H1 (cell line): ENCODE measurements around the gene KRTAP1-5. TPM values are rescaled to one million over a fixed set of nuclear protein-coding genes. Genes with fewer than 3 reads are reported as not detected.

ENCODE experiments used
- CTCF ChIA-PET: fragments of 300-600 bp; sonication (Branson Sonifier 250); formaldehyde crosslinking; loops from one replicate; lab custom pipeline; 2021; ENCODE audit not compliant: partially characterized antibody; lab: Charles Lee
- POLR2A ChIA-PET: fragments of 300-600 bp; sonication (Branson Sonifier 250); formaldehyde crosslinking; loops from one replicate; lab custom pipeline; 2021; ENCODE audit warnings: inconsistent platforms; ENCODE audit not compliant: partially characterized antibody; lab: Charles Lee
- DNase-seq, 2 experiments: peaks; one replicate each; pipeline versions ENCODE4 v3.0.0 to v3.0.0-alpha.2; 2010 to 2022; ENCODE audit warnings: low spot score in 2 of 2, low read depth in 1 of 2, mixed read lengths in 1 of 2
- FAIRE-seq: peaks from 2 replicates; lab custom pipeline; 2011; peaks lifted over from hg19 to GRCh38; lab: Jason Lieb, UNC
- H2AFZ ChIP-seq: 2 replicates; pipeline ENCODE4 v1.8.1; 2012; ENCODE audit warnings: low read length, inconsistent platforms
- H2AK5ac ChIP-seq: 2 replicates; pipeline ENCODE4 v1.6.1; 2013; ENCODE audit warnings: low read depth, low read length
- H2BK120ac ChIP-seq: replicated peaks from 2 replicates; pipeline ENCODE3; 2013; ENCODE audit warnings: low read depth, low read length, inconsistent platforms
- H2BK12ac ChIP-seq: 2 replicates; pipeline ENCODE4 v1.6.1; 2013; ENCODE audit warnings: low read depth, low read length
- H2BK15ac ChIP-seq: 2 replicates; pipeline ENCODE4 v1.6.1; 2013; ENCODE audit warnings: low read length
- H2BK20ac ChIP-seq: 2 replicates; pipeline ENCODE4 v1.6.1; 2013; ENCODE audit warnings: low read length
- H2BK5ac ChIP-seq: 2 replicates; pipeline ENCODE4 v1.6.1; 2013; ENCODE audit warnings: low read depth, low read length
- H3K14ac ChIP-seq: 2 replicates; pipeline ENCODE4 v1.6.1; 2013; ENCODE audit warnings: inconsistent platforms; ENCODE audit not compliant: insufficient read length
- H3K18ac ChIP-seq: 2 replicates; pipeline ENCODE4 v1.6.1; 2013; ENCODE audit warnings: low read length; ENCODE audit errors: extremely low read depth
- H3K23ac ChIP-seq: 2 replicates; pipeline ENCODE4 v1.6.1; 2013; ENCODE audit warnings: inconsistent platforms; ENCODE audit not compliant: insufficient read length
- H3K23me2 ChIP-seq: 2 replicates; pipeline ENCODE4 v1.6.1; 2013; ENCODE audit warnings: low read depth, low read length
- H3K27ac ChIP-seq: 2 replicates; pipeline ENCODE4 v1.6.1; 2011; ENCODE audit warnings: low read depth, low read length, inconsistent platforms
- H3K27me3 ChIP-seq, 4 experiments: replicated peaks in 1 of 4; 1 replicate in 1 of 4; 2 replicates in 3 of 4; pipeline versions ENCODE4 v1.6.1 to v1.8.1; 2011 to 2013; ENCODE audit warnings: low read length in 3 of 4, mild to moderate bottlenecking in 3 of 4, inconsistent platforms in 2 of 4, mixed read lengths in 2 of 4, moderate library complexity in 1 of 4; ENCODE audit not compliant: control insufficient read depth in 3 of 4, insufficient read depth in 3 of 4; ENCODE audit errors: extremely low read depth in 1 of 4
- H3K36me3 ChIP-seq, 4 experiments: 2 replicates each; pipeline versions ENCODE4 v1.6.1 to v1.8.1; 2011 to 2013; ENCODE audit warnings: mild to moderate bottlenecking in 4 of 4, low read length in 3 of 4, moderate library complexity in 2 of 4, control low read depth in 1 of 4, inconsistent platforms in 1 of 4; ENCODE audit not compliant: insufficient read depth in 4 of 4, control insufficient read depth in 2 of 4
- H3K4ac ChIP-seq: replicated peaks from 2 replicates; pipeline ENCODE3; 2013; ENCODE audit warnings: low read length, low read depth, mixed read lengths, inconsistent platforms; ENCODE audit not compliant: insufficient read length
- H3K4me1 ChIP-seq, 4 experiments: replicated peaks in 1 of 4; 1 replicate in 1 of 4; 2 replicates in 3 of 4; pipeline versions ENCODE4 v1.6.1 to v1.8.1; 2011 to 2013; ENCODE audit warnings: low read length in 3 of 4, inconsistent platforms in 2 of 4, mixed read lengths in 1 of 4; ENCODE audit not compliant: insufficient read depth in 4 of 4, control insufficient read depth in 3 of 4
- H3K4me2 ChIP-seq, 2 experiments: 2 replicates each; pipeline versions ENCODE4 v1.6.1 to v1.8.1; 2011 to 2013; ENCODE audit warnings: low read depth in 2 of 2, low read length in 2 of 2, control low read depth in 1 of 2, inconsistent platforms in 1 of 2, mild to moderate bottlenecking in 1 of 2; ENCODE audit not compliant: insufficient read depth in 1 of 2
- H3K4me3 ChIP-seq, 4 experiments: fragments of 200-600, 300-600 bp in 1 of 4; sonication (generic), shearing (Covaris generic), sonication (Bioruptor Twin) in 1 of 4; 2 replicates each; pipeline versions ENCODE4 v1.5.1 to v1.8.1; 2011 to 2016; ENCODE audit warnings: low read length in 4 of 4, low read depth in 3 of 4, control low read depth in 2 of 4, inconsistent platforms in 2 of 4, mild to moderate bottlenecking in 2 of 4, mixed read lengths in 1 of 4, moderate library complexity in 1 of 4; ENCODE audit not compliant: insufficient read depth in 2 of 4; ENCODE audit errors: extremely low read depth in 1 of 4
- H3K56ac ChIP-seq: replicated peaks from 2 replicates; pipeline ENCODE3; 2013; ENCODE audit warnings: low read depth, mild to moderate bottlenecking, mixed read lengths, low read length, inconsistent platforms; ENCODE audit not compliant: insufficient read length
- H3K79me1 ChIP-seq: 2 replicates; pipeline ENCODE4 v1.6.1; 2013; ENCODE audit warnings: low read depth, low read length, control low read depth
- H3K79me2 ChIP-seq, 2 experiments: 2 replicates each; pipeline versions ENCODE4 v1.6.1 to v1.8.1; 2012 to 2013; ENCODE audit warnings: low read length in 2 of 2, mild to moderate bottlenecking in 2 of 2, inconsistent platforms in 1 of 2; ENCODE audit not compliant: insufficient read depth in 2 of 2, control insufficient read depth in 1 of 2
- H3K9ac ChIP-seq, 4 experiments: replicated peaks in 1 of 4; 1 replicate in 1 of 4; 2 replicates in 3 of 4; pipeline versions ENCODE4 v1.6.1 to v1.8.1; 2011 to 2013; ENCODE audit warnings: low read depth in 3 of 4, low read length in 3 of 4, control low read depth in 2 of 4, mild to moderate bottlenecking in 2 of 4, moderate library complexity in 2 of 4, inconsistent platforms in 1 of 4; ENCODE audit errors: extremely low read depth in 1 of 4
- H3K9me3 ChIP-seq, 2 experiments: 2 replicates each; pipeline versions ENCODE4 v1.6.1 to v1.8.1; 2012 to 2013; ENCODE audit warnings: mild to moderate bottlenecking in 2 of 2, moderate library complexity in 2 of 2, control low read depth in 1 of 2, inconsistent platforms in 1 of 2, low read depth in 1 of 2, low read length in 1 of 2, mixed read lengths in 1 of 2; ENCODE audit not compliant: insufficient read depth in 2 of 2
- H4K20me1 ChIP-seq, 2 experiments: replicated peaks in 1 of 2; 2 replicates each; pipeline versions ENCODE3 to v1.8.1; 2011 to 2013; ENCODE audit warnings: inconsistent platforms in 2 of 2, low read length in 2 of 2, mild to moderate bottlenecking in 1 of 2; ENCODE audit not compliant: insufficient read depth in 2 of 2, control insufficient read depth in 1 of 2
- H4K5ac ChIP-seq: 2 replicates; pipeline ENCODE4 v1.6.1; 2013; ENCODE audit warnings: low read length, low read depth, mixed read lengths, inconsistent platforms; ENCODE audit not compliant: insufficient read length
- H4K8ac ChIP-seq: 2 replicates; pipeline ENCODE4 v1.8.0; 2013; ENCODE audit warnings: mild to moderate bottlenecking, moderate library complexity, low read length, inconsistent platforms; ENCODE audit not compliant: insufficient read depth; ENCODE audit errors: extremely low read depth
- H4K91ac ChIP-seq: replicated peaks from 2 replicates; pipeline ENCODE3; 2013; ENCODE audit warnings: low read length, mixed read lengths, inconsistent platforms; ENCODE audit not compliant: insufficient read length
- CEBPB ChIP-seq: IDR thresholded peaks from 2 replicates; pipeline ENCODE4 v1.6.1; 2012; ENCODE audit warnings: low read depth, low read length
- FOSL1 ChIP-seq: IDR thresholded peaks from 2 replicates; pipeline ENCODE4 v1.6.1; 2011; ENCODE audit warnings: mild to moderate bottlenecking, low read depth, low read length, moderate library complexity; ENCODE audit not compliant: insufficient read depth
- HDAC6 ChIP-seq: IDR thresholded peaks from one replicate; pipeline ENCODE4 v1.7.1; 2012; ENCODE audit warnings: low read depth, mild to moderate bottlenecking, inconsistent platforms, low read length, moderate library complexity
- KDM1A ChIP-seq: fragments of 200-600, 300-600 bp; sonication (generic); IDR thresholded peaks from 2 replicates; pipeline ENCODE4 v1.7.1; 2016; ENCODE audit warnings: mild to moderate bottlenecking, low read length, borderline replicate concordance
- KDM5A ChIP-seq: fragments of 200-600 bp; IDR thresholded peaks from 2 replicates; pipeline ENCODE4 v1.7.1; 2012; ENCODE audit warnings: mild to moderate bottlenecking, low read length, inconsistent platforms, mixed read lengths
- SAP30 ChIP-seq: fragments of 300-600 bp; sonication (generic); IDR thresholded peaks from 2 replicates; pipeline ENCODE4 v1.7.1; 2012; ENCODE audit warnings: low read length, moderate library complexity, mild to moderate bottlenecking, inconsistent platforms; ENCODE audit not compliant: insufficient read depth, insufficient replicate concordance
- SIN3A ChIP-seq, 2 experiments: IDR thresholded peaks in 1 of 2; conservative IDR thresholded peaks in 1 of 2; 2 replicates each; pipeline ENCODE4 v1.6.1; 2011 to 2012; ENCODE audit warnings: low read length in 2 of 2, improper control_type of control experiment in 1 of 2, low read depth in 1 of 2, mild to moderate bottlenecking in 1 of 2
- SP1 ChIP-seq: IDR thresholded peaks from 2 replicates; pipeline ENCODE4 v1.6.1; 2011; ENCODE audit warnings: low read depth, low read length
- WGBS, 2 experiments: shearing (Covaris generic) in 1 of 2; methylation state at CpG; one replicate each; pipeline versions ENCODE4 v1.1.6 to v1.1.7; 2013 to 2015; ENCODE audit warnings: low lambda C conversion rate in 2 of 2, mixed read lengths in 2 of 2, inconsistent platforms in 1 of 2, low coverage in 1 of 2, missing lambda C conversion rate in 1 of 2; ENCODE audit not compliant: insufficient replicate concordance in 2 of 2, insufficient coverage in 1 of 2, insufficient read length in 1 of 2; ENCODE audit errors: extremely low coverage in 1 of 2, missing lambda C conversion rate in 1 of 2; 5-methylcytosine and 5-hydroxymethylcytosine counted together
- polyA plus RNA-seq, 7 experiments: library from polyadenylated mRNA; depleted of rRNA in 3 of 7; stranded (reverse) in 5 of 7; unstranded in 2 of 7; fragments of >200 nt in 5 of 7; fragments of 200-250 nt in 2 of 7; gene quantifications; 1 replicate in 5 of 7; 2 replicates in 1 of 7; 4 replicates in 1 of 7; pipeline versions ENCODE4 v1.2.1 to v1.2.3, GENCODE V29; 2011 to 2013; ENCODE audit warnings: missing spikeins in 2 of 7, mixed read lengths in 2 of 7
- total RNA-seq: library from RNA; stranded (reverse); fragmentation: NEBNext Ultra II Directional; extraction: Animal tissue kit (Norgen Biotek cat#: 25700); gene quantifications from 2 replicates; pipeline ENCODE4 v1.2.1, GENCODE V29; 2021
- TF ChIP-seq, protein P1 (sequence below): IDR thresholded peaks from 2 replicates; pipeline ENCODE4 v1.6.1; 2012; ENCODE audit warnings: low read length, inconsistent platforms

Gene KRTAP1-5
- total and polyA plus RNA-seq, 2 of the 8 experiments (the other 6 are each of a cell fraction or from before 2014, with no cell fraction given), result not detected

GRCh38 chr17:41002814-41003213 lies 24.2 kb downstream of the KRTAP1-5 start:
- CTCF ChIA-PET, result no interaction called here
- TF ChIP-seq, protein P1, sequence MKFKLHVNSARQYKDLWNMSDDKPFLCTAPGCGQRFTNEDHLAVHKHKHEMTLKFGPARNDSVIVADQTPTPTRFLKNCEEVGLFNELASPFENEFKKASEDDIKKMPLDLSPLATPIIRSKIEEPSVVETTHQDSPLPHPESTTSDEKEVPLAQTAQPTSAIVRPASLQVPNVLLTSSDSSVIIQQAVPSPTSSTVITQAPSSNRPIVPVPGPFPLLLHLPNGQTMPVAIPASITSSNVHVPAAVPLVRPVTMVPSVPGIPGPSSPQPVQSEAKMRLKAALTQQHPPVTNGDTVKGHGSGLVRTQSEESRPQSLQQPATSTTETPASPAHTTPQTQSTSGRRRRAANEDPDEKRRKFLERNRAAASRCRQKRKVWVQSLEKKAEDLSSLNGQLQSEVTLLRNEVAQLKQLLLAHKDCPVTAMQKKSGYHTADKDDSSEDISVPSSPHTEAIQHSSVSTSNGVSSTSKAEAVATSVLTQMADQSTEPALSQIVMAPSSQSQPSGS, result no peak
- no peak for TF ChIP-seq KDM1A
- TF ChIP-seq SIN3A (conservative IDR thresholded peaks at IDR 0.05 in 1 of 2, IDR thresholded peaks at IDR 0.05 in 1 of 2; ENCODE audit: low read depth in 1 of 2, low read length in 2 of 2), result no peak
- TF ChIP-seq FOSL1, result no peak
- TF ChIP-seq SAP30, result no peak
- TF ChIP-seq SP1, result no peak
- no peak for TF ChIP-seq HDAC6
- TF ChIP-seq CEBPB, result no peak
- no peak for TF ChIP-seq KDM5A
- TF ChIP-seq, all 59 proteins: peak for 0
- Histone ChIP-seq H4K5ac (no peak overlapping the region), H3K27me3 (no peaks in the 10 kb centered on the region), H4K91ac (no peak overlapping the region), H3K18ac (no peak overlapping the region), H3K36me3 (no peaks in the 10 kb centered on the region), H3K23ac (no peak overlapping the region), H3K56ac (no peak overlapping the region), H3K79me1 (no peaks in the 10 kb centered on the region), H3K9ac (no peak overlapping the region), H2BK5ac (no peak overlapping the region), H2BK12ac (no peak overlapping the region), H3K9me3 (no peaks in the 10 kb centered on the region), H3K4me2 (no peak overlapping the region), H3K79me2 (no peaks in the 10 kb centered on the region), H3K4me3 (no peak overlapping the region), H2AK5ac (no peak overlapping the region), H3K4me1 (no peaks in the 10 kb centered on the region), H2BK20ac (no peak overlapping the region), H2BK120ac (no peak overlapping the region), H4K8ac (no peak overlapping the region), H3K14ac (no peak overlapping the region), H2AFZ (0 out of 2 replicates have a peak overlapping the region, but pooled peaks have one; percentile 68), H3K4ac (no peak overlapping the region), H4K20me1 (no peaks in the 10 kb centered on the region), H2BK15ac (no peak overlapping the region), H3K23me2 (no peaks in the 10 kb centered on the region), H3K27ac (no peak overlapping the region)
- 78% methylated on average over 5 of the region's 5 CpGs; no CpG with 5 or more reads in 1 of the 2 experiments for WGBS, 2 experiments
- no peak for DNase-seq
- no peak for FAIRE-seq
- POLR2A ChIA-PET, result interaction anchor here (1.1 kb wide), 1 partner anchor 15 kb away, joined by 3 read pairs; no protein-coding TSS in a partner anchor
